KMS-11 (cell line): ENCODE results near the gene CALD1.

ENCODE experiments used
- H2AFZ ChIP-seq: fragments of 200-600 bp; sonication (generic); 2 replicates; pipeline ENCODE4 v1.6.1; 2016; ENCODE audit warnings: antibody characterized with exemption, mixed run types, low read depth
- H3K27ac ChIP-seq: fragments of 200-600 bp; sonication (generic); 2 replicates; pipeline ENCODE4 v1.6.1; 2016; ENCODE audit warnings: mild to moderate bottlenecking, mixed run types
- H3K27me3 ChIP-seq: fragments of 200-600 bp; sonication (generic); 2 replicates; pipeline ENCODE4 v1.6.1; 2017; ENCODE audit warnings: mild to moderate bottlenecking, low read depth, mixed run types, moderate library complexity; ENCODE audit not compliant: insufficient read depth
- H3K36me3 ChIP-seq: fragments of 200-600 bp; sonication (generic); 2 replicates; pipeline ENCODE4 v1.6.1; 2017; ENCODE audit warnings: mild to moderate bottlenecking, mixed run types; ENCODE audit not compliant: insufficient read depth
- H3K4me1 ChIP-seq: fragments of 200-600 bp; sonication (generic); 2 replicates; pipeline ENCODE4 v1.6.1; 2016; ENCODE audit warnings: mild to moderate bottlenecking, low read depth, mixed run types; ENCODE audit not compliant: poor library complexity, severe bottlenecking
- H3K4me2 ChIP-seq: fragments of 200-600 bp; sonication (generic); 2 replicates; pipeline ENCODE4 v1.7.0; 2016; ENCODE audit warnings: mild to moderate bottlenecking, mixed run types
- H3K4me3 ChIP-seq: fragments of 200-600 bp; sonication (generic); IDR thresholded peaks from 2 replicates; pipeline ENCODE4 v1.6.1; 2017; ENCODE audit warnings: low read depth, low read length, mixed read lengths; ENCODE audit not compliant: insufficient read depth
- H3K79me2 ChIP-seq: fragments of 200-600 bp; sonication (generic); 2 replicates; pipeline ENCODE4 v1.6.1; 2016; ENCODE audit warnings: low read depth, mixed run types; ENCODE audit not compliant: insufficient read depth
- H3K9ac ChIP-seq: fragments of 200-600 bp; sonication (generic); 2 replicates; pipeline ENCODE4 v1.6.1; 2016; ENCODE audit warnings: mild to moderate bottlenecking, mixed run types
- H4K20me1 ChIP-seq: fragments of 200-600 bp; sonication (generic); 2 replicates; pipeline ENCODE4 v1.6.1; 2016; ENCODE audit warnings: mild to moderate bottlenecking, mixed run types; ENCODE audit not compliant: insufficient read depth
- TF ChIP-seq, protein P1 (sequence below): fragments of 200-600 bp; sonication (generic); conservative IDR thresholded peaks from 2 replicates; pipeline ENCODE4 v1.6.1; 2017; ENCODE audit warnings: low read depth, mild to moderate bottlenecking, antibody characterized with exemption, low read length, moderate library complexity, mixed read lengths

The CALD1 gene

GRCh38 chr7:134806197-134806596 lies 26.8 kb downstream of the CALD1 start:
- Histone ChIP-seq H3K4me3 (no peak overlapping the region), H3K79me2 (no peaks in the 10 kb centered on the region), H3K4me2 (no peak overlapping the region), H3K27ac (no peak overlapping the region), H2AFZ (no peak overlapping the region), H3K27me3 (no peaks in the 10 kb centered on the region), H4K20me1 (no peaks in the 10 kb centered on the region), H3K4me1 (no peaks in the 10 kb centered on the region), H3K9ac (no peak overlapping the region), H3K36me3 (no peaks in the 10 kb centered on the region)
- TF ChIP-seq, protein P1, sequence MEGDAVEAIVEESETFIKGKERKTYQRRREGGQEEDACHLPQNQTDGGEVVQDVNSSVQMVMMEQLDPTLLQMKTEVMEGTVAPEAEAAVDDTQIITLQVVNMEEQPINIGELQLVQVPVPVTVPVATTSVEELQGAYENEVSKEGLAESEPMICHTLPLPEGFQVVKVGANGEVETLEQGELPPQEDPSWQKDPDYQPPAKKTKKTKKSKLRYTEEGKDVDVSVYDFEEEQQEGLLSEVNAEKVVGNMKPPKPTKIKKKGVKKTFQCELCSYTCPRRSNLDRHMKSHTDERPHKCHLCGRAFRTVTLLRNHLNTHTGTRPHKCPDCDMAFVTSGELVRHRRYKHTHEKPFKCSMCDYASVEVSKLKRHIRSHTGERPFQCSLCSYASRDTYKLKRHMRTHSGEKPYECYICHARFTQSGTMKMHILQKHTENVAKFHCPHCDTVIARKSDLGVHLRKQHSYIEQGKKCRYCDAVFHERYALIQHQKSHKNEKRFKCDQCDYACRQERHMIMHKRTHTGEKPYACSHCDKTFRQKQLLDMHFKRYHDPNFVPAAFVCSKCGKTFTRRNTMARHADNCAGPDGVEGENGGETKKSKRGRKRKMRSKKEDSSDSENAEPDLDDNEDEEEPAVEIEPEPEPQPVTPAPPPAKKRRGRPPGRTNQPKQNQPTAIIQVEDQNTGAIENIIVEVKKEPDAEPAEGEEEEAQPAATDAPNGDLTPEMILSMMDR, result no peak

DNA sequence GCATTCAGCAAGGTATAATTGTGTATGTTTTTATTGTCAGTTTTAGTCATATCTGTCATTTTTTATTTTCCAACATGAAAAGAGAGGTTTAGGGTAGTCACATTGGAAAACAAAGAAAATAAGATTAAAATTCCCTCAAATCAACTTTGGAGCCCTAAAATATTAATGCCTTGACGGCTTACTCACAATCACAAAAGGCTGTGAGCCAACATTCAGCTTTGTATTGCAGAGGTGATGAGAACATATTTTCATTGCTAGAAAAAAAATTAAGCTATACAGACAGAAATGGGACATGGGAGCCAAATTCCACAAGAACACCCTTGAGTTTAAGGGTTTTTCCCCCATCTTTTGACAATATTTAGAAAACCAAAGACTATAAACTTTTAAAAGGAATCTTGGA lies 30.2 kb downstream of the CALD1 start:
- H3K36me3 ChIP-seq, result no peaks in the 10 kb centered on the region
- H3K9ac ChIP-seq, result no peak overlapping the region
- H2AFZ ChIP-seq, result no peak overlapping the region
- H3K4me3 ChIP-seq, result no peak overlapping the region
- H3K79me2 ChIP-seq, result no peaks in the 10 kb centered on the region
- TF ChIP-seq, protein P1, result no peak
- no peaks in the 10 kb centered on the region for H3K27me3 ChIP-seq
- no peak overlapping the region for H3K27ac ChIP-seq
- H3K4me2 ChIP-seq, result no peak overlapping the region
- no peaks in the 10 kb centered on the region for H4K20me1 ChIP-seq
- no peaks in the 10 kb centered on the region for H3K4me1 ChIP-seq

DNA sequence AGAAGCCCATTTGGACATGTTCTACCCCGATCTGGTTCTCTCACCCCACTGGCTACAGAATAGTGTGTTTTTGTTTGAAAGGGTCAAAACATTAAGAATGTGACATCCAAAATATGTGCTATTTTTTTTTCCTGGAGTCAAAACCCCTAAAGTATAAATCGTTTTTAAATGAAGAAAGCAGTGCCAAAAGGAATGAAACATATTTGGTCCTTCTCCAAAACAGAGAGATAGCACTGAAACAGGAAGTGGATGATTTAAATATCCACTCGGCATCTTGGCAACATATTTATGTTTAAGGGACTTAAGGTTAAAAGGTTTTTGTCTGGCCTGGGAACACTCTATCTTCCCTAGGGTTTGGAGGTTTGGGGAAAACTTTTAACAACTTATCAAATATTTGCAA lies 32.3 kb downstream of the CALD1 start:
- H3K27ac ChIP-seq, result no peak overlapping the region
- H3K27me3 ChIP-seq, result no peaks in the 10 kb centered on the region
- H3K36me3 ChIP-seq, result no peaks in the 10 kb centered on the region
- no peak overlapping the region for H3K9ac ChIP-seq
- H3K4me3 ChIP-seq, result no peak overlapping the region
- no peak overlapping the region for H2AFZ ChIP-seq
- no peak overlapping the region for H3K4me2 ChIP-seq
- H3K79me2 ChIP-seq, result no peaks in the 10 kb centered on the region
- H4K20me1 ChIP-seq, result no peaks in the 10 kb centered on the region
- H3K4me1 ChIP-seq, result no peaks in the 10 kb centered on the region
- TF ChIP-seq, protein P1, result no peak

DNA sequence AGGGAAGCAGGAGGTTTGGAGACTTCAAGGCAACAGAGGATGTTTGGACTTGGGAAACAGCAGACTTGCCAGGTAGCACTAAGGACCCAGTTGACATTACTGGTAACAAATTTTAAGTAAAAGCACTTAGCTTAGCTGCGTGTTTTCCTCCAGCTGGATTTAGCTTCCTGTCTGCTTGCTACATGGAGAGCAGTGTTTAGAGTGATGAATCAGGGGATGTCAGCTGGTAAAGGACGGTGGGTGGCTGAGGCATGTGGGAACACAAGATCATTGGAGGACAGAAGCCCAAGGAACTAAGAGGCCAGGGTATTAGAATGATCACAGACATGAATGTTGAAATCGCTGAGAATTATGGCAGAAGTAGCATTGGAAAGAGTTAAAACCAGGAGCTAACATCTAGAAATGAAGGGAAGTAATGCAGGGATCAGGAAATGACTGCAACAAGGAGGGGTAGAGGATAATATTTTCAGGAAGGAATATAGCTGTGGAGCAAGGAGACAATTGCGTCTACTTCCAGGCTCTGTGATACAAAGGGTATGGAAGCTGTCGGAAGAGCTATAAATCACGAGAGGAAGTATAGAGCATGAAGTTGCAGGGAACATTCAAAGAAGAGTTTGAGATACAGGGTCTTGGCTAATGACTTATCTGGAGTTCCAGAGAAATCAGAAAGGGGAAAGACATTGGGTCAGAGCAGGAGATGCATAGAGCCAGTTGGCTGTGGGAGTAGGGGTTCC lies 34.4 kb downstream of the CALD1 start:
- Histone ChIP-seq H3K4me1 (no peaks in the 10 kb centered on the region), H2AFZ (no peak overlapping the region), H3K79me2 (no peaks in the 10 kb centered on the region), H3K4me2 (no peak overlapping the region), H4K20me1 (no peaks in the 10 kb centered on the region), H3K27me3 (no peaks in the 10 kb centered on the region), H3K36me3 (no peaks in the 10 kb centered on the region), H3K4me3 (no peak overlapping the region), H3K9ac (no peak overlapping the region), H3K27ac (no peak overlapping the region)
- TF ChIP-seq, protein P1, result no peak
